H9 (cell line): ENCODE data around the gene SPPL3. TPM values are rescaled to one million over a fixed set of nuclear protein-coding genes. Genes with fewer than 3 reads are reported as not detected.
A peak's percentile ranks its signal among the peaks of the same experiment; 100 is the strongest.

ENCODE experiments used
- DNase-seq: peaks from one replicate; pipeline ENCODE4 v3.0.0-alpha.2; 2017
- H2AFZ ChIP-seq: one replicate; pipeline ENCODE4 v1.6.1; 2013; ENCODE audit warnings: mild to moderate bottlenecking, low read length, control low read depth, moderate library complexity
- H2AK5ac ChIP-seq: 2 replicates; pipeline ENCODE4 v1.6.1; 2013; ENCODE audit warnings: low read length, control low read depth, mixed read lengths; ENCODE audit not compliant: insufficient read length
- H2BK120ac ChIP-seq: one replicate; pipeline ENCODE4 v1.6.1; 2013; ENCODE audit warnings: low read depth, mild to moderate bottlenecking, low read length, control low read depth, inconsistent platforms; ENCODE audit not compliant: poor library complexity, severe bottlenecking
- H2BK12ac ChIP-seq: 2 replicates; pipeline ENCODE4 v1.6.1; 2013; ENCODE audit warnings: low read length, control low read depth, mixed read lengths, low read depth; ENCODE audit not compliant: insufficient read length
- H2BK15ac ChIP-seq: 2 replicates; pipeline ENCODE4 v1.6.1; 2013; ENCODE audit warnings: low read depth, low read length, control low read depth
- H2BK20ac ChIP-seq: one replicate; pipeline ENCODE4 v1.6.1; 2013; ENCODE audit warnings: low read depth, mild to moderate bottlenecking, low read length, control low read depth, inconsistent platforms; ENCODE audit not compliant: poor library complexity, severe bottlenecking
- H2BK5ac ChIP-seq: 2 replicates; pipeline ENCODE4 v1.6.1; 2013; ENCODE audit warnings: low read length, control low read depth, mixed read lengths; ENCODE audit not compliant: insufficient read length
- H3K14ac ChIP-seq: 2 replicates; pipeline ENCODE4 v1.6.1; 2013; ENCODE audit warnings: low read length, control low read depth; ENCODE audit not compliant: insufficient read depth
- H3K18ac ChIP-seq: 2 replicates; pipeline ENCODE4 v1.6.1; 2013; ENCODE audit warnings: low read depth, mild to moderate bottlenecking, mixed read lengths, low read length, control low read depth; ENCODE audit not compliant: insufficient read length
- H3K23ac ChIP-seq: 2 replicates; pipeline ENCODE4 v1.6.1; 2013; ENCODE audit warnings: low read length, control low read depth, mixed read lengths, low read depth; ENCODE audit not compliant: insufficient read length
- H3K23me2 ChIP-seq: 2 replicates; pipeline ENCODE4 v1.6.1; 2013; ENCODE audit warnings: low read depth, mild to moderate bottlenecking, mixed read lengths, low read length, control low read depth; ENCODE audit not compliant: insufficient read length, poor library complexity, severe bottlenecking
- H3K27ac ChIP-seq: 2 replicates; pipeline ENCODE4 v1.5.1; 2013; ENCODE audit warnings: low read length, control low read depth, mixed read lengths, low read depth; ENCODE audit not compliant: insufficient read length
- H3K27me3 ChIP-seq: 2 replicates; pipeline ENCODE4 v1.6.1; 2013; ENCODE audit warnings: low read length, control low read depth, inconsistent platforms; ENCODE audit not compliant: insufficient read depth
- H3K4ac ChIP-seq: 2 replicates; pipeline ENCODE4 v1.6.1; 2013; ENCODE audit warnings: low read depth, mild to moderate bottlenecking, control low read depth, inconsistent platforms, low read length, moderate library complexity
- H3K4me1 ChIP-seq: 2 replicates; pipeline ENCODE4 v1.6.1; 2013; ENCODE audit warnings: low read length, control low read depth, inconsistent platforms; ENCODE audit not compliant: insufficient read depth
- H3K4me2 ChIP-seq: 2 replicates; pipeline ENCODE4 v1.6.1; 2013; ENCODE audit warnings: low read length, control low read depth, mixed read lengths; ENCODE audit not compliant: insufficient read length, insufficient read depth
- H3K56ac ChIP-seq: 2 replicates; pipeline ENCODE4 v1.6.1; 2013; ENCODE audit warnings: low read depth, mild to moderate bottlenecking, mixed read lengths, low read length, control low read depth; ENCODE audit not compliant: insufficient read length
- H3K79me1 ChIP-seq: 2 replicates; pipeline ENCODE4 v1.6.1; 2013; ENCODE audit warnings: low read depth, mild to moderate bottlenecking, moderate library complexity, low read length, control low read depth, inconsistent platforms; ENCODE audit not compliant: insufficient read depth, poor library complexity, severe bottlenecking
- H3K79me2 ChIP-seq: 2 replicates; pipeline ENCODE4 v1.6.1; 2013; ENCODE audit warnings: low read length, control low read depth, inconsistent platforms; ENCODE audit not compliant: insufficient read depth
- H3K9ac ChIP-seq: 2 replicates; pipeline ENCODE4 v1.6.1; 2013; ENCODE audit warnings: low read length, control low read depth, mixed read lengths; ENCODE audit not compliant: insufficient read length; ENCODE audit errors: extremely low read depth
- H3K9me3 ChIP-seq: one replicate; pipeline ENCODE4 v1.6.1; 2013; ENCODE audit warnings: low read depth, low read length, inconsistent platforms; ENCODE audit not compliant: control insufficient read depth
- H3T11ph ChIP-seq: one replicate; pipeline ENCODE4 v1.6.1; 2013; ENCODE audit warnings: mild to moderate bottlenecking, low read length, control low read depth, inconsistent platforms
- H4K20me1 ChIP-seq: one replicate; pipeline ENCODE4 v1.6.1; 2013; ENCODE audit not compliant: control insufficient read depth, insufficient read length, insufficient read depth
- H4K5ac ChIP-seq: 2 replicates; pipeline ENCODE4 v1.6.1; 2013; ENCODE audit warnings: low read depth, mild to moderate bottlenecking, mixed read lengths, low read length, control low read depth; ENCODE audit not compliant: insufficient read length
- H4K8ac ChIP-seq: replicated peaks from 2 replicates; pipeline ENCODE4 v1.6.1; 2013; ENCODE audit warnings: low read length, control low read depth, mixed read lengths, low read depth; ENCODE audit not compliant: insufficient read length
- H4K91ac ChIP-seq: 2 replicates; pipeline ENCODE4 v1.6.1; 2013; ENCODE audit warnings: low read depth, mild to moderate bottlenecking, moderate library complexity, mixed read lengths, low read length, control low read depth; ENCODE audit not compliant: insufficient read length
- H3K27ac Mint-ChIP-seq, 3 experiments: 2 replicates in 2 of 3; 3 replicates in 1 of 3; pipeline ENCODE4 v1.8.0; 2020 to 2021; ENCODE audit warnings: mixed read lengths in 3 of 3, mild to moderate bottlenecking in 1 of 3, moderate library complexity in 1 of 3
- H3K27me3 Mint-ChIP-seq: 2 replicates; pipeline ENCODE4 v1.8.0; 2021; ENCODE audit warnings: low read depth, mild to moderate bottlenecking, moderate library complexity, mixed read lengths
- H3K36me3 Mint-ChIP-seq, 3 experiments: 2 replicates in 2 of 3; 3 replicates in 1 of 3; pipeline ENCODE4 v1.8.0; 2020 to 2021; ENCODE audit warnings: low read depth in 3 of 3, mixed read lengths in 3 of 3; ENCODE audit not compliant: insufficient read depth in 1 of 3
- H3K4me1 Mint-ChIP-seq, 2 experiments: 2 replicates each; pipeline ENCODE4 v1.8.0; 2020; ENCODE audit warnings: mixed read lengths in 2 of 2
- H3K4me3 Mint-ChIP-seq, 2 experiments: 2 replicates in 1 of 2; 3 replicates in 1 of 2; pipeline ENCODE4 v1.8.0; 2020 to 2021; ENCODE audit warnings: mild to moderate bottlenecking in 2 of 2, mixed read lengths in 2 of 2, moderate library complexity in 1 of 2
- H3K9me3 Mint-ChIP-seq, 2 experiments: 2 replicates in 1 of 2; 3 replicates in 1 of 2; pipeline ENCODE4 v1.8.0; 2020; ENCODE audit warnings: mild to moderate bottlenecking in 2 of 2, mixed read lengths in 2 of 2, moderate library complexity in 1 of 2
- CTCF ChIP-seq: fragments of 200-600 bp; sonication (generic); conservative IDR thresholded peaks from 3 replicates; pipeline ENCODE4 v1.8.0; 2021; ENCODE audit warnings: antibody characterized with exemption, mild to moderate bottlenecking
- WGBS: extraction: QIAGEN DNeasy Blood & Tissue Kit; methylation state at CpG from one replicate; pipeline ENCODE4 v1.1.7; 2013; ENCODE audit warnings: missing lambda C conversion rate, low lambda C conversion rate, mixed read lengths; ENCODE audit not compliant: insufficient read length; ENCODE audit errors: extremely low coverage; 5-methylcytosine and 5-hydroxymethylcytosine counted together
- total RNA-seq: library from RNA; stranded (reverse); gene quantifications from 2 replicates; pipeline ENCODE4 v1.2.1, GENCODE V29; 2021

SPPL3 gene
- total RNA-seq, 1 experiment from 2014 or later, result 46.3 TPM

GRCh38 chr12:120925740-120926563 is 21.8 kb upstream of the SPPL3 start:
- H2AFZ ChIP-seq, result no peak overlapping the region
- H3K9ac ChIP-seq, result no peak overlapping the region
- H3K4me1 ChIP-seq, result peaks cover 2% of the 10 kb centered on the region; the same call in 1 of the 2 replicates

More at GRCh38 chr12:120925740-120926563, 21.8 kb upstream of the SPPL3 start:
- H4K91ac ChIP-seq, result no peak overlapping the region
- H3K4me2 ChIP-seq, result no peak overlapping the region
- peak overlapping the region; percentile 14 for H3K27ac ChIP-seq
- H3K27me3 ChIP-seq, result no peaks in the 10 kb centered on the region
- no peaks in the 10 kb centered on the region for H3K9me3 ChIP-seq
- Mint-ChIP-seq H3K4me1 (peaks cover 29 to 31% of the 10 kb centered on the region in 2 experiments), H3K36me3 (no peaks in the 10 kb centered on the region), H3K27ac (peak overlapping the region in 2 of 3 experiments; percentile 78 to 96; a peak in 4 of 7 replicates), H3K4me3 (no peak overlapping the region; a peak in 1 of 5 replicates), H3K27me3 (no peaks in the 10 kb centered on the region), H3K9me3 (0 out of 5 replicates have a peak, but pooled peaks cover 0 to 1% of the 10 kb centered on the region in 2 experiments)
- no peak overlapping the region for H2BK15ac ChIP-seq
- no peak overlapping the region for H4K8ac ChIP-seq
- no peak overlapping the region for H3T11ph ChIP-seq
- no peak overlapping the region for H2BK20ac ChIP-seq
- H3K79me2 ChIP-seq, result no peaks in the 10 kb centered on the region
- no peak overlapping the region for H3K23ac ChIP-seq
- no peak overlapping the region for H2BK12ac ChIP-seq
- no peak for TF ChIP-seq CTCF
- no peak overlapping the region for H3K18ac ChIP-seq
- H2AK5ac ChIP-seq, result no peak overlapping the region
- H3K4ac ChIP-seq, result no peak overlapping the region
- no peaks in the 10 kb centered on the region for H3K79me1 ChIP-seq
- H2BK5ac ChIP-seq, result no peak overlapping the region
- no peaks in the 10 kb centered on the region for H4K20me1 ChIP-seq
- no peak overlapping the region for H3K14ac ChIP-seq
- peak; percentile 97 for DNase-seq
- WGBS, result no CpG with 5 or more reads among the region's 15 CpGs
- H3K56ac ChIP-seq, result no peak overlapping the region
- H3K23me2 ChIP-seq, result no peaks in the 10 kb centered on the region
- H4K5ac ChIP-seq, result no peak overlapping the region
- H2BK120ac ChIP-seq, result no peak overlapping the region
